HG02623 (cell line): ENCODE data around the gene TYW1B.
"Not testable (repeated sequence)": the region's sequence is repeated elsewhere in the genome, so short reads cannot be mapped to it uniquely, and the experiment has no call there.

Experiments
- ATAC-seq: cut with Tn5 transposase; IDR thresholded peaks from one replicate; pipeline ENCODE4 v1.9.1; 2021; ENCODE audit warnings: moderate library complexity; ENCODE audit not compliant: unreplicated experiment

TYW1B gene

DNA sequence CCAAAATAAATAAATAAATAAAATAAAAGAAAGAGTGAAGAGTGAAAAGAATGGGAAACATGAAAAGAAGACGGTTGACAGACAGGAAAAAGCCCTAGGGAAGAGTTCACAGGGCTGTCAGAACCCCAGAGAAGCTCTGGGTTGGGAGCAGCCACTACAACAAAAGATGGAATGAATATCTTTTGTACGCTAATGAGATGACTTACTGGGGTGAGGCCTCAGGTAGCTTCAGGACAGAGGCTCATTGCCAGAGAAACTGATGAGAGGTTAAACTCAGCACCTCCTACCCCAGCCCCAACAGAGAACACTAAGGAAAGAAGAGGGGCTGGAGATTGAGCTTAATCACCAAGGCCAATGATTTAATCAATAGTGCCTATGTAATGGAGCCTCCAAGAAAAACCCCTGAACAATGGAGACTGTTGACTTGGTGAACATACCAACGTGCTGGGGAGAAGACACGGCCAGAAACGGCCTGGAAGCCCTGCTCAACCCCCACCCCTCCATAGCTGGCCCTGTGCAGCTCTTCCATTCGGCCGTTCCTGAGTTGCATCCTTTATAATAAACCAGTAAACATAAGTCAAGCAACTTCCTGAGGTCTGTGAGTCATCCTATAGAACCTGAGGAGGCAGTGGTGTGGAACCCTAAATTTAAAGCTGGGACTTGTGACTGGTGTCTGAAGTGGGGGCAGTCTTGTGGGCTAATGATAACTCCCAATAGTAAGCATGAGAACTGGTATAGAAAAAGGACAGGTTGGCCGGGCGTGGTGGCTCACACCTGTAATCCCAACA is 11.4 kb downstream of the TYW1B start:
- ATAC-seq: not testable (repeated sequence)

- ATAC-seq: not testable (repeated sequence)
Measured at GRCh38 chr7:72810437-72810836, 17.6 kb downstream of the TYW1B start.

- ATAC-seq: not testable (repeated sequence)
Measured at GRCh38 chr7:72808511-72808910, 19.5 kb downstream of the TYW1B start.

DNA sequence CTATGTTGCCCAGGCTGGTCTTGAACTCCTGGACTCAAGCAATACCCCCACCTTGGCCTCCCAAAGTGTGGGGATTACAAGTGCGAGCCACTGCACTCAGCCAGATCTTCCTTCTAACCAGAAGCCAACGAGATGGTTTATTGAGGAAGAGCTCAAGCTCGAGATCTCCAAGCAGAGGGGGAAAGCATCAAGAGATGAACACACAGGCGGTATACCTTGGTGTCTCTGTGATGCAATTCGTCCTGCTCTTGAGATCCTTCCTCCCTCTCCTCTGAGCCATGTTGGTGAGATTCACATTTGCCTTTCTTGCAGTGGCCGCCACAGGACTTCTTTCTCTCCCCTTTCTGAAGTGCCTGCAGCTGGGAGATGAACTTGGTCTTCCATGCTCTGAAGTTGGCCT is 21.1 kb downstream of the TYW1B start:
- ATAC-seq: not testable (repeated sequence)

- no peak for ATAC-seq
Measured at GRCh38 chr7:72805526-72806494, 22.2 kb downstream of the TYW1B start.

GRCh38 chr7:72803778-72804177 is 24.2 kb downstream of the TYW1B start:
- not testable (repeated sequence) for ATAC-seq

DNA sequence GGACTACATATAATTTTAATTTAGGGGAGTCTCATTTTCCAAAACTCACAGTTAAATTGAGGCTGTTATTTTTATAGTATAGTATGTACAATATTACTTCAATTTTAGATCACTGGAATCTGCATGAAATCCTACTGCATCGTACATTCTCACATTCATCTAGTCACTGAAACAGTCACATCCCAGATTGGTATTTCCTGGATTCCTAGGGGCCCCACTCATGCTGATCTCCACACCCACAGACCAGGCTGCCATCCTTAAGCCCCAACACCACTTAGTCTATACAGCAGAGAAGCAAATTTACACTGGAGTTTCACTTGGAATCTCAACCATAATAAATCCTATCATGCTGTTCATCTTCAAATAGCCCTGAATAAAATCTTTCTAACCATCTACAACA is 26.4 kb downstream of the TYW1B start:
- not testable (repeated sequence) for ATAC-seq

GRCh38 chr7:72795401-72795800 is 32.6 kb downstream of the TYW1B start:
- not testable (repeated sequence) for ATAC-seq

DNA sequence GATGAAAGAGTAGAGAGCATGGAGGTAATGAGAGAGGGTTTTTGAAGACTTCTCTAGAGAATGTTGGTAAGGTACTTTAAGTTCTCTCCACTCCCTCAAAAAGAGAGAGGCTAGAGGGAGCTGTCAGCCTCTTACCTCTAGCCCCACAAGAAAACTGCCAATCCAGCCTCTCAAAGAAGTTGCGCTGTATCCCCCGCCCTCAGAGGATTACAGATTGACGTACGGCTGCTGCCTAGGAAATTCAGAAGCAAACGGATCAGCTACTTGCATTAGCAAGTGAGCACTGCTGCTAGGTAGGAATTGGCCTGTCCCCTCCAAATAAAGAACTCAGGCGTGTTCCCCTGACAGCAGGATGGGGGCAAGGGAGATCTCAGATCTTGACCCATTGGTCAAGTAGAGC is 34.2 kb downstream of the TYW1B start:
- ATAC-seq: no peak

GRCh38 chr7:72790698-72791060 is 37.3 kb downstream of the TYW1B start:
- ATAC-seq: not testable (repeated sequence)

- ATAC-seq: not testable (repeated sequence)
Measured at GRCh38 chr7:72790048-72790697, 37.8 kb downstream of the TYW1B start.

- ATAC-seq: no peak
Measured at GRCh38 chr7:72785166-72785955, 42.6 kb downstream of the TYW1B start.

DNA sequence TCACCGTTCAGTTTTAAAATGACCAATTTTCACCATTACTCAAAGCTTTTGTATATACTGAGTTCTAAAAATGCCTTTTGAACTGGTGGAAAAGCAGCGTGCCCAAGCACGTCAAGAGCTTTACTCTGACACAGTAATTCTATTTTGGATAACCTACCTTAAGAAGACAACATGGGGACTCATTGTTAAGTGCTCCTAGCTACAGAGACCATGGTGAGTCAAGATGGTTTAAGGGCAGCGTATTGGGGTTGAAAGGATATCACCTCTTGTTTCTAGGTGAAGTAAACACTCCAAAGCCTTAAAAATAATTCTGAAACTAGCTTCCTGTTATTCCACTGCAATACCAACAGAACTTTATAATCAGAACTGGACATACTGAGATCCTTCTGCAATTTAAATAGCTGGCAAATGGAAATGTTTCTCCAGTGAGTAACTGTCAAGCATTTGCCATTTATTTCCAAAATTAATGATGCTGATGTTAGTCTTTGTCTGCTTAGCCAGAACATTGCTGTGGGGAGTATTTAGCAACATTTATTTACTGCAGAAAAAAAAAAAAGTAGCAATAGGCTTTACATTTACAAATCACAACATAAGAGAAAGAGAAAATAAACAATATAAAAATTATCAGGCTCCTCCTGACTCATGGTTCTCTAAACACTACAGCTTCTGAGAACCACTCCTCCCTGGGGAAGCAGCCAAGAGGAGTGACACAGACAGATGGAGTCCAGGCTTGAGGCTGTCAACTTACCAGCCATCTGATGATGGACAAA is 44.2 kb downstream of the TYW1B start:
- not testable (repeated sequence) for ATAC-seq

DNA sequence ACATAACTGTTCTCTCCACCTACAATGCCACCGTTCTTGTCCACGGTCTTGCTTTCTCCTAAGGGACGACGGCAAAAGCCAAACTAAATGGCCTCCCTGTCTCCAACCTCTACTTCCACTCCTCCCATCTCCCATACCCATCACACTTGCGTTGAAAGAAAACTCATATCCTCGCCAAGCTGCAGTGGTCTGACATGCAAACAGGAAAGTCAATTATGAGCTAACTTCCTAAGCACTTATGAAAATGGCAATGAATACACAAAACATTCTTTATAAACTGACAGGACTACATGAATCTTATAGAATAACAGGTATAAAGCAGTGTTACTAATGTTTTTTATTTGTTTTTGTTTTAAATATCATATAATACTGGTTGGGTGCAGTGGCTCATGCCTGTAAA is 46.4 kb downstream of the TYW1B start:
- ATAC-seq: no peak

DNA sequence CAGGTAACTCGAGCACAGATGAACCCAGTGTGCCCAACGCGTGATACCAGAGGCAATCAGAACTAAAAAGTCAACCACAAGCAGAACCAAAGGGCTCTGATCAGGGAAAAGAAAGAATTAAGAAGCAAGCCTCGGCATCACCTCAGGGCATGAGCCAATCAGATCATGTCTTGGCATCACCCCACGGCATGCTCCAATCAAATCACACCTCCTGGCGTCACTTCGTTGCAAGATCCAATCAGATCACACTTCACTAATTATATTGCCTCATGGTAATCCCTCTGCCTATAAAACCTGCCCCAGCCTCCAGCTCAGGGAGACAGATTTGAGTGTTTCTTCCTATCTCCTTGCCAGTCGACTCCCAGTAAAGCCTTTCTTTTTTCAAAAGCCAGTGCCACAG is 46.8 kb downstream of the TYW1B start:
- no peak for ATAC-seq

GRCh38 chr7:72780289-72780894 is 47.6 kb downstream of the TYW1B start:
- not testable (repeated sequence) for ATAC-seq

GRCh38 chr7:72777167-72777566 is 50.8 kb downstream of the TYW1B start:
- not testable (repeated sequence) for ATAC-seq

DNA sequence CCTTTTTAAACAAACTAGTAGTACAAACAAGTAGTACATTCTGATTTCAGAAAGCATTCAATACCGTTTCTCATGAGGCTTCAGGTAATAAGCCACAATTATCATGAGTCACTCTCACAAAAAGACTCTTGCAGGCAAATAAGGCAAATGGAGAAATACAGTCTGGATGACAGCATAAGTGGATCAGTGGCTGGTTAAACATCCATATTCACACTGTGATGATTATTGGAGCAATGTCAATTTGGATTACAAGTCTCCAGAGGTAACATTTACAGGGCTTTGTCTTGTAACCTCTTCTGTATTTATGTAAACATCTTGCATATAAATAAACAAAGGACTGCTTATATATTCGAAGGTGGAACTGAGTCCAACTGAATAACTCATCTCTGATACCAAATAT is 55.4 kb downstream of the TYW1B start:
- ATAC-seq: not testable (repeated sequence)

DNA sequence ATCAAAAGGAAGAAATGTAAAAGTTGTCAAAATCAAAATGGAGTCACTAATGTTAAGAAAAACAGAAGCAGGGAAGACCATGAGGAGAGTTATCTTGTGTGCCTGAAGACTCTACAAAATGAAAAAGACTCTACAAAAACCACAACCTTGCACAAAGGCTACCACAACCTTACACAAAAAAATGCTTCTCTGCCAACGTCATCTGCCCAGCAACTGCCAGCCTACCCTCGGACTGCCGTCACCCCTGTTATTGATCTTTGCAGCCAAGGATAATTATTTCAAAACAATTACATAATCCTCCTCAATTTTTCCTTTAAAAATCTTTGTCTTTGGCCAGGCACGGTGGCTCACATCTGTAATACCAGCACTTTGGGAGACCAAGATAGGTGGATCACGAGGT is 61.0 kb downstream of the TYW1B start:
- not testable (repeated sequence) for ATAC-seq
